ENCODE results near the gene PSPC1.

DNA sequence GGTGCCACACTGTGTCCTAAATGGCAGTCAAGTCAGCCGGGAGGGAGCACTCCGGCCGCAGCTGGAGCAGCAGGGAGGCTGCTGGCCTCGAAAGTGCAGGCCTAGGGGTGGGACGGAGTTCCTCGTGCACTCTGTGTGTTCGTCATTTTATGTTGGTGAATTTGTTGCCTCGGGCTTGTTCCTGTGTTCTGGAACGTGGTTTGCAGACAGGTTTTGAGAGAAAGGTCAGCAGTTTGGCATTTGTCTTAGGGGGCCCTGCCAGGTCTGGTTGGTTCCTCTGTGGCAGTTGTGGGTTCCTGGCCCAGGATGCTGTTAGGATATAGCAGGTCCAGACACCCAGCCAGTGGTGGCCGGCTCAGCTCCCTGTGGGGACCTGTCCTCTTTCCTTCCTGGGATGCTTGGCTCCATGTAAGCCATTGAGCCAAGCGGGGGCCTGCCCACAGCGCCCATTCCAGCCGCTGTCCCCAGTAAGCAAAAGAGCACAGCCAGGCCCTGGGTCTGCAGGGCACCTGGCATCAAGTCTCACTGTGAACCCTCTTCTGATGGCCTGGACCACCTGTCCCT, 119.2 kb downstream of the PSPC1 start:
- no peak for TF ChIP-seq POLR2A (IDR thresholded peaks at IDR 0.05)
- TF ChIP-seq, protein P1, sequence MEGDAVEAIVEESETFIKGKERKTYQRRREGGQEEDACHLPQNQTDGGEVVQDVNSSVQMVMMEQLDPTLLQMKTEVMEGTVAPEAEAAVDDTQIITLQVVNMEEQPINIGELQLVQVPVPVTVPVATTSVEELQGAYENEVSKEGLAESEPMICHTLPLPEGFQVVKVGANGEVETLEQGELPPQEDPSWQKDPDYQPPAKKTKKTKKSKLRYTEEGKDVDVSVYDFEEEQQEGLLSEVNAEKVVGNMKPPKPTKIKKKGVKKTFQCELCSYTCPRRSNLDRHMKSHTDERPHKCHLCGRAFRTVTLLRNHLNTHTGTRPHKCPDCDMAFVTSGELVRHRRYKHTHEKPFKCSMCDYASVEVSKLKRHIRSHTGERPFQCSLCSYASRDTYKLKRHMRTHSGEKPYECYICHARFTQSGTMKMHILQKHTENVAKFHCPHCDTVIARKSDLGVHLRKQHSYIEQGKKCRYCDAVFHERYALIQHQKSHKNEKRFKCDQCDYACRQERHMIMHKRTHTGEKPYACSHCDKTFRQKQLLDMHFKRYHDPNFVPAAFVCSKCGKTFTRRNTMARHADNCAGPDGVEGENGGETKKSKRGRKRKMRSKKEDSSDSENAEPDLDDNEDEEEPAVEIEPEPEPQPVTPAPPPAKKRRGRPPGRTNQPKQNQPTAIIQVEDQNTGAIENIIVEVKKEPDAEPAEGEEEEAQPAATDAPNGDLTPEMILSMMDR (IDR thresholded peaks at IDR 0.05 in 4 of 5, conservative IDR thresholded peaks at IDR 0.05 in 1 of 5): no peak

Measured in gastrocnemius medialis (tissue), 4 donors.